Measurements from ENCODE around the gene MBNL3. TPM values are rescaled to one million over a fixed set of nuclear protein-coding genes. Genes with fewer than 3 reads are reported as not detected.

MBNL3 gene
- total RNA-seq, 1 donor from 2014 or later: 8.2 TPM

GRCh38 chrX:132481449-132481848 is 7.4 kb downstream of the MBNL3 start:
- Mint-ChIP-seq H3K36me3 (ENCODE audit: insufficient read depth) (no peaks in the 10 kb centered on the region), H3K27me3 (no peaks in the 10 kb centered on the region), H3K27ac (no peak overlapping the region), H3K4me1 (ENCODE audit: low read depth) (peaks cover 33% of the 10 kb centered on the region), H3K9me3 (ENCODE audit: low read depth) (no peaks in the 10 kb centered on the region), H3K4me3 (ENCODE audit: low read depth) (no peak overlapping the region)
- no peak for DNase-seq (ENCODE audit: low spot score, unreplicated experiment)
- TF ChIP-seq CTCF (IDR thresholded peaks at IDR 0.05; ENCODE audit: unreplicated experiment): no peak

- Mint-ChIP-seq H3K27ac (peak overlapping the region; percentile 65), H3K36me3 (ENCODE audit: insufficient read depth) (no peaks in the 10 kb centered on the region), H3K27me3 (no peaks in the 10 kb centered on the region), H3K9me3 (ENCODE audit: low read depth) (no peaks in the 10 kb centered on the region), H3K4me1 (ENCODE audit: low read depth) (peaks cover 34% of the 10 kb centered on the region), H3K4me3 (ENCODE audit: low read depth) (no peak overlapping the region)
- TF ChIP-seq CTCF (IDR thresholded peaks at IDR 0.05; ENCODE audit: unreplicated experiment): no peak
- DNase-seq (ENCODE audit: low spot score, unreplicated experiment): no peak
These were observed 8.1 kb downstream of the MBNL3 start for GRCh38 chrX:132480581-132481203.

GRCh38 chrX:132474544-132475248 is 14.1 kb downstream of the MBNL3 start:
- no peak for DNase-seq (ENCODE audit: low spot score, unreplicated experiment)
- no peak overlapping the region for H3K27ac Mint-ChIP-seq
- no peak overlapping the region for H3K4me3 Mint-ChIP-seq (ENCODE audit: low read depth)
- no peaks in the 10 kb centered on the region for H3K9me3 Mint-ChIP-seq (ENCODE audit: low read depth)
- no peaks in the 10 kb centered on the region for H3K36me3 Mint-ChIP-seq (ENCODE audit: insufficient read depth)
- H3K4me1 Mint-ChIP-seq (ENCODE audit: low read depth): peaks cover 7% of the 10 kb centered on the region
- peaks cover 3% of the 10 kb centered on the region for H3K27me3 Mint-ChIP-seq
- TF ChIP-seq CTCF (IDR thresholded peaks at IDR 0.05; ENCODE audit: unreplicated experiment): no peak

GRCh38 chrX:132472397-132472796 is 16.4 kb downstream of the MBNL3 start:
- H3K27me3 Mint-ChIP-seq: peaks cover 3% of the 10 kb centered on the region

GRCh38 chrX:132470831-132471230 is 18.0 kb downstream of the MBNL3 start:
- Mint-ChIP-seq H3K9me3 (ENCODE audit: low read depth) (no peaks in the 10 kb centered on the region), H3K4me1 (ENCODE audit: low read depth) (peaks cover 1% of the 10 kb centered on the region), H3K27me3 (peaks cover 3% of the 10 kb centered on the region), H3K27ac (no peak overlapping the region), H3K36me3 (ENCODE audit: insufficient read depth) (no peaks in the 10 kb centered on the region), H3K4me3 (ENCODE audit: low read depth) (no peak overlapping the region)
- TF ChIP-seq CTCF (IDR thresholded peaks at IDR 0.05; ENCODE audit: unreplicated experiment): no peak
- DNase-seq (ENCODE audit: low spot score, unreplicated experiment): no peak

More at GRCh38 chrX:132472397-132472796, 16.4 kb downstream of the MBNL3 start:
- Mint-ChIP-seq H3K4me1 (ENCODE audit: low read depth) (peaks cover 7% of the 10 kb centered on the region), H3K27ac (no peak overlapping the region), H3K9me3 (ENCODE audit: low read depth) (no peaks in the 10 kb centered on the region), H3K36me3 (ENCODE audit: insufficient read depth) (no peaks in the 10 kb centered on the region), H3K4me3 (ENCODE audit: low read depth) (no peak overlapping the region)
- DNase-seq (ENCODE audit: low spot score, unreplicated experiment): no peak
- no peak for TF ChIP-seq CTCF (IDR thresholded peaks at IDR 0.05; ENCODE audit: unreplicated experiment)
